ENCODE results near the gene FBXW10. TPM values are rescaled to one million over a fixed set of nuclear protein-coding genes. Genes with fewer than 3 reads are reported as not detected.

The FBXW10 gene
- total RNA-seq, 1 donor from 2014 or later = not detected

Other genes with a start within 250 kb of the FBXW10 start
- gene TBC1D28, start 99.7 kb upstream of the FBXW10 start, total RNA-seq = not detected in 3 replicates
- gene FOXO3B, start 61.7 kb upstream of the FBXW10 start, total RNA-seq = 6.9 to 7.5 TPM (median 7.0 TPM) in 3 replicates
- 45.9 to 50.1 TPM (median 49.0 TPM) in 3 replicates for gene TVP23B, start 37.1 kb downstream of the FBXW10 start, total RNA-seq
- 25.3 to 28.2 TPM (median 27.2 TPM) in 3 replicates for gene PRPSAP2, start 114.1 kb downstream of the FBXW10 start, total RNA-seq
- gene SLC5A10, start 208.1 kb downstream of the FBXW10 start, total RNA-seq = not detected in 3 replicates

Measured in chondrocyte (in vitro differentiated cells).